NCI-H1417 treated with DMSO at 0.1 percent for 48 hours (cell line): ENCODE measurements around the gene ATM.

Experiments
- DNase-seq: peaks from one replicate; lab custom pipeline; 2025; lab: John Stamatoyannopoulos, UW

Gene ATM, protein sequence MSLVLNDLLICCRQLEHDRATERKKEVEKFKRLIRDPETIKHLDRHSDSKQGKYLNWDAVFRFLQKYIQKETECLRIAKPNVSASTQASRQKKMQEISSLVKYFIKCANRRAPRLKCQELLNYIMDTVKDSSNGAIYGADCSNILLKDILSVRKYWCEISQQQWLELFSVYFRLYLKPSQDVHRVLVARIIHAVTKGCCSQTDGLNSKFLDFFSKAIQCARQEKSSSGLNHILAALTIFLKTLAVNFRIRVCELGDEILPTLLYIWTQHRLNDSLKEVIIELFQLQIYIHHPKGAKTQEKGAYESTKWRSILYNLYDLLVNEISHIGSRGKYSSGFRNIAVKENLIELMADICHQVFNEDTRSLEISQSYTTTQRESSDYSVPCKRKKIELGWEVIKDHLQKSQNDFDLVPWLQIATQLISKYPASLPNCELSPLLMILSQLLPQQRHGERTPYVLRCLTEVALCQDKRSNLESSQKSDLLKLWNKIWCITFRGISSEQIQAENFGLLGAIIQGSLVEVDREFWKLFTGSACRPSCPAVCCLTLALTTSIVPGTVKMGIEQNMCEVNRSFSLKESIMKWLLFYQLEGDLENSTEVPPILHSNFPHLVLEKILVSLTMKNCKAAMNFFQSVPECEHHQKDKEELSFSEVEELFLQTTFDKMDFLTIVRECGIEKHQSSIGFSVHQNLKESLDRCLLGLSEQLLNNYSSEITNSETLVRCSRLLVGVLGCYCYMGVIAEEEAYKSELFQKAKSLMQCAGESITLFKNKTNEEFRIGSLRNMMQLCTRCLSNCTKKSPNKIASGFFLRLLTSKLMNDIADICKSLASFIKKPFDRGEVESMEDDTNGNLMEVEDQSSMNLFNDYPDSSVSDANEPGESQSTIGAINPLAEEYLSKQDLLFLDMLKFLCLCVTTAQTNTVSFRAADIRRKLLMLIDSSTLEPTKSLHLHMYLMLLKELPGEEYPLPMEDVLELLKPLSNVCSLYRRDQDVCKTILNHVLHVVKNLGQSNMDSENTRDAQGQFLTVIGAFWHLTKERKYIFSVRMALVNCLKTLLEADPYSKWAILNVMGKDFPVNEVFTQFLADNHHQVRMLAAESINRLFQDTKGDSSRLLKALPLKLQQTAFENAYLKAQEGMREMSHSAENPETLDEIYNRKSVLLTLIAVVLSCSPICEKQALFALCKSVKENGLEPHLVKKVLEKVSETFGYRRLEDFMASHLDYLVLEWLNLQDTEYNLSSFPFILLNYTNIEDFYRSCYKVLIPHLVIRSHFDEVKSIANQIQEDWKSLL (N-terminal part only)

DNA sequence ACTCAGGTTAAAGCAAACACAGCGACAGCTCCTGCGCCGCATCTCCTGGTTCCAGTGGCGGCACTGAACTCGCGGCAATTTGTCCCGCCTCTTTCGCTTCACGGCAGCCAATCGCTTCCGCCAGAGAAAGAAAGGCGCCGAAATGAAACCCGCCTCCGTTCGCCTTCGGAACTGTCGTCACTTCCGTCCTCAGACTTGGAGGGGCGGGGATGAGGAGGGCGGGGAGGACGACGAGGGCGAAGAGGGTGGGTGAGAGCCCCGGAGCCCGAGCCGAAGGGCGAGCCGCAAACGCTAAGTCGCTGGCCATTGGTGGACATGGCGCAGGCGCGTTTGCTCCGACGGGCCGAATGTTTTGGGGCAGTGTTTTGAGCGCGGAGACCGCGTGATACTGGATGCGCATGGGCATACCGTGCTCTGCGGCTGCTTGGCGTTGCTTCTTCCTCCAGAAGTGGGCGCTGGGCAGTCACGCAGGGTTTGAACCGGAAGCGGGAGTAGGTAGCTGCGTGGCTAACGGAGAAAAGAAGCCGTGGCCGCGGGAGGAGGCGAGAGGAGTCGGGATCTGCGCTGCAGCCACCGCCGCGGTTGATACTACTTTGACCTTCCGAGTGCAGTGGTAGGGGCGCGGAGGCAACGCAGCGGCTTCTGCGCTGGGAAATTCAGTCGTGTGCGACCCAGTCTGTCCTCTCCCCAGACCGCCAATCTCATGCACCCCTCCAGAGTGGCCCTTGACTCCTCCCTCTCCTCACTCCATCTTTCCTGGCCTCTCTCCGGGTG lies at the start of gene ATM, which contains the start of gene NPAT:
TSS of gene ATM (plus strand) at position 494 of the 774 bp plus-strand sequence. CDS start 4,558 bp downstream, outside the sequence.
TSS of gene NPAT (minus strand) at position 65 of the 774 bp plus-strand sequence. CDS start 102 bp downstream, outside the sequence.
- peak; percentile 98 for DNase-seq

DNA sequence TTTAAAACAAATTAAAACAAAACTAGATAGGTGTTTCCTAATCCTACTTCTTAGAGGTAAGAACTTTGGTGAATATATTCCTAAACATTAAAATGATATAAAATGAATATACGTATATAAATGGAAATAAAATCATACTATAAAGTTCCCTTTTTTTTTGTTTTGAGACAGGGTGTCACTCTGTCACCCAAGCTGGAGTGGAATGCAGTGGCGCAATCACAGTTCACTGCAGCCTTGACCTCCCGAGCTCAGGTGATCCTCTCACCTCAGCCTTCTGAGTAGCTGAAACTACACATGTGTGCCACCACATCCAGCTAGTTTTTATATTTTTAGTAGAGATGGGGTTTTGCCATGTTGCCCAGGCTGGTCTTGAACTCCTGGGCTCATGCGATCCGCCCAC lies 45.3 kb upstream of the ATM start:
- no peak for DNase-seq

DNA sequence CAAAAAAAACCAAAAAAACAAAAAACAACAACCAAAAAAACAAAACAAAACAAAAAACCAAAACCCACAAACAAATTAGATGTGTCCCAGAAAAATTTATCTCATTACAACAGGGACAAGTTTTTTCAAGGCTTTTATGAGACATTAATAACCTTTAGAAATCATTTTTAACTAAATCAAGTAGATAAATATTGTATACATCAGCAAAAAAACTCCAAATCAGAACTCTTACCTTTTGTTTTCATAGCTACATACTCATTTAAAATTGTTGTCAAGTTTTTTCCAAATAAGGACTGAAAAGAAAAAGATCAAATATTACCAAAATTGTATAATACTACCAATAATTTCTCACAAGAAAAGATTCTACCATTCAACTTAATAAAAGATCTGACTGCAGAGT lies 29.1 kb upstream of the ATM start:
- DNase-seq, result no peak

DNA sequence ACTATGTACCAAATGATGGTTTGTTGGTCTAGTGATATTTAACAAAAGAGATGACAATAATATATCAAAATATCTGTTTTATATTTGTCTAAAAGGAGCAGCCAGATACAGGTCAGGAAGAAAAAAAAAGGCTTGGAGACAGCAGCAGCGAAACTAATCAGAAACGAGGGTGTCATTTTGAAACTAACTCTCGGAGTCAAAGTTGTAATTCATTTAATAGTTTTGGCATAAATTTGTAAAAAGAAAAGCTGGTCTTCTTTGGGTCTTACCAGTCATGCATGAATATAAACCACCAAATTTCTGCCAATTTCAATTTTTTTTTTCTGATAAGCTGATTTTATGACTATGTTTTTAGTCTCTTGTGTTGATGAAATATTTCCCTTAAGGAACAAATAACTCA lies 26.0 kb upstream of the ATM start:
- no peak for DNase-seq

DNA sequence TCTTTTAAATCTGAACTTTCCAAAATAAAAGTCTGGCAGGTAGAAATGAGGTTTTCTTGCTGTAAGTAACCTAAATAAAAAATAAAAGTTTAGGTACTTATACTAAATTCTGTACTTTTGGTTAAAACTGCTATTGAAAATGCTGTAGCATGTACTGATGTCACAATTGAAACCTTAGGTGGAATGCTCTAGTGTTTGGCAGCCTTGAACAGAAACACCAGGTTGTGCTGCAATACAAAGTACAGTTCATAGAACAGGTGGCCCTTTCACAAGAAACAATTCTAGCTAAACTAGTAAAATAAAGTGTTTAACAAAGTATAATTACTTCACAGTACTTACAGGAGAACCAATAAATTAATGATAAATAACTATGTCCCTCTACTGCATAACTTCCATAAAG lies 25.5 kb upstream of the ATM start:
- no peak for DNase-seq

DNA sequence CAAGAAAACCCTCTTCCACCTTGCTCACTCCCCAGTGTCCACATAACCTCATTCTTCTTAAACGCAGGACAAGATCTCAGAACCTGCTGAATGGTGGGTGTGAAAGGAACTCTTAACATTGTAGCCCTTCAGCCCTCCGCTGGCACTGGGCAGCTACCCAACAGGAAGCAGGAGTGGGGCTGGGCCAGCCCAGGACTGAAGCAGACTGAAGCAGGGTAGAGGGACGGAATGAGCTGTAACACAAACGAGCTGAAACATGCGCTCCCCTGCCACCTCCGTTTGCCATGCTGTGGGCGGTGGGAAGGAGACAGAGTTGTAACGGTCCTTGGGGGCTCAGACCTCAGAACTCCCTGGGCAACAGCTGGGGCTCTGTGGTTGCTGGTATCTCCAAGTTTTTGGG lies 24.0 kb upstream of the ATM start:
- DNase-seq, result no peak

DNA sequence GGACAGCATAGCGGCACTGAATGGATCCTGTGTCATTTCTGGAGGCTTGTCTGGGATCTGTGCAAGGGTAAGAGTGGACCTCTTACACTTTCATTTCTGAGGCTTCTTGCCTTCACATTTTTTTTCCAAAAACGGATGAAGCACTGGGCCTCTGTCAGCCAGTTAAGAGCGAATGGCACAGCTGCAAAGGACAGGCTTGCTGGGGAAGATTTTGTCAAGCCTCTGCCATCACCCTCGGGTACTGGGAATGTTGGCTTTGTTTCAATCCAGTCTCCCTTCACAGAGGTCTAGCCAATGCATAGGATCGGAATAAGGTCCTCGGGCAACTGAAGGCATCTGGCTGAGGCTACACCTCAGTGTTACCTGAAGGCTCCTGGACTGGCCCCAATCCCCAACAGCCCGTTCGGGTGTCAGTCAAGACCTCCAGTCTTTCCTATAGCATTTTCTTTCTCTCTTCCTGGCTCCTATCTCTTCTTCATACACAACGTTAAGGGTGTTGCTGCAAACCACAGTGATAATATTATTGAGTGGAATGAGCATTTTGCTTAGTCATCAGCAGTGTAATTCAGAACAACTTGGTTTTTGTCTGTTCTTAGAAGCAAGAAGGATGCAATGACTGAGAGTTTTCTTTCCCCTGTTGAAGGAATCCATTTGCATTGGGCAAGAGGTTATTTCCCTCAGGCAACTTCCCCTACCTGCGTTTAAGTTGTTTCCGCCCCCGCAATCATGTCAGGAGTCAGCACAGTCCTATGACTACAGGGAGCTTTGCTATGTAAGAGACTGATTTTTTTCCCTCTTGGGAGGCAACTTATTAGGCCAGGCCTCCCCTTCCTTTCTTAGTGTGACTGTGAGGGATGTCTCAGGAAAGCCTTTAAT lies 23.2 kb upstream of the ATM start:
- DNase-seq, result no peak

DNA sequence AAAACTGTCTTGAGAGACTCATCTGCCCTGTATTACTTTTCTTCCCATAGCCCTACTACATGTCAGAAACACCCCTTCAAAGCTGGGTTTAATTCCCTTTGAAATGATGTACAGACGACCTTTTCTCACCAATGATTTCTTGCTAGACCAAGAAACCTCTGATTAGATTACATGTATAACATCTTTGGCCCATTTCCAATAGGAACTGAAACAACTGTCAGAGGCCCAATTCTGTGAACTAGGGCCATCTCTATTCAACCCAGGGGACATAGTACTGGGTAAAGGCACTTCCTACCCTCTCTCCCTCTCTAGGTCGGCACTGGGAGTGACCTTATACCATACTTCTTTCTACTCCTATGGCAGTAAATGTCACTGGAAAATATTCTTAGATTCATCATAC lies 19.8 kb upstream of the ATM start:
- DNase-seq, result no peak

DNA sequence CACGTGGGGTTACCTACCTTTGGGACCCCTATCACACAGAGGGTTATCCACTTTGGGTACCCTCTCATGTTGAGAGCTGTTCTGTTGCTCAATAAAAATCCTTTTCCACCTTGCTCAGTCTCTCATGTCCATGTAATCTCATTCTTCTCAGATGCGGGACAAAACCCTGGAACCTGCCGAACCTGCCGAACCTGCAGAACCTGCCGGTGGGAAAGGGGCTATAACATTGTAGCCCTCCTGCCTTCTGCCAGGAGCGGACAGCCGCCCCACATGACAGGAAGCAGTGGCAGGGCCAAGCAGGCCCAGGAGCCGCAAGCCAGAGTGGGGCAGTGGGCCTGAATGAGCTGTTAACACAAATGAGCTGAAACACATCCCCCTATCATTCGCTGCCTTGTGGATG lies 18.5 kb upstream of the ATM start:
- DNase-seq, result no peak

DNA sequence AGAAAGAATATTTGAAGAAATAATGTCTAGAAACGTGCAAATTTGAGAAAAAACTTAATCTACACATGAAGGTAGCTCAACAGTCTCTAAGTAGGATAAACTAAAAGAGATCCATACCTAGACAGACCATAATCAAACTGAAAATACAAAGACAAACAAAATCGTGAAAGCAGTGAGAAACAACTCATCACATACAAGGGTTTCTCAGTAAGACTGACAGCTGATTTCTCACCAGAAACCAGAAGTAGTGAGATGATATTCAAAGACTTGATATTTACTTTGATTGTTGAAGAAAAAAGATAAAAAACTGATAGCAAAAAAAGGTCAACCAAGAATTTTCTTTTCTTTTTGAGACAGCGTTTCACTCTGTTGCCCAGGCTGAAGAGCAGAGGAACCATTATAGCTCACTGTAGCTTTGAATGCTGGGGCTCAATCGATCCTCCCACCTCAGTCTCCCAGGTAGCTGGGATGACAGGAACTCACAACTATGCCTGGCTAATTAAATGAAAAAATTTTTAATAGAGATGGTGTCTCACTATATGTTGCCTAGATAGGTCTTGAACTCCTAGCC lies 17.9 kb upstream of the ATM start:
- DNase-seq, result no peak

DNA sequence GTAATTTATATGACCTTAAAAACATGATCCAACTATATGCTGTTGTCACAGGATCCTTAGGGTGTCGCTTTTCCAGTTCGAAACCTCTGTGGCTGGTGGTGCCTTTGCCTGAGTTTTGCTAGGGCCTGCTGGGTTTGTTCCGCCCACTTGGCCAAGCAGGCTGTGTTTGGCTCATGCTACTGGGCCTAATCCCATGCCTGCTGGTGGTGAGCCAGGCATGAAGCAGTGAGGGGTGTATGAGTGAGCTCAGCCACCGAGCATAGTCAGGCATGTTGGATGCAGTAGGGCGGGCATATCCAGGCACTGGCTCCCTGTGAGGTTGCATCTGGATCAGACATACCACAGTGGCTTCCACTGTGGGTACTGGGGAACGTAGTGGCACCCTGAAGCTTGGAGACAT lies 16.7 kb upstream of the ATM start:
- DNase-seq, result no peak

DNA sequence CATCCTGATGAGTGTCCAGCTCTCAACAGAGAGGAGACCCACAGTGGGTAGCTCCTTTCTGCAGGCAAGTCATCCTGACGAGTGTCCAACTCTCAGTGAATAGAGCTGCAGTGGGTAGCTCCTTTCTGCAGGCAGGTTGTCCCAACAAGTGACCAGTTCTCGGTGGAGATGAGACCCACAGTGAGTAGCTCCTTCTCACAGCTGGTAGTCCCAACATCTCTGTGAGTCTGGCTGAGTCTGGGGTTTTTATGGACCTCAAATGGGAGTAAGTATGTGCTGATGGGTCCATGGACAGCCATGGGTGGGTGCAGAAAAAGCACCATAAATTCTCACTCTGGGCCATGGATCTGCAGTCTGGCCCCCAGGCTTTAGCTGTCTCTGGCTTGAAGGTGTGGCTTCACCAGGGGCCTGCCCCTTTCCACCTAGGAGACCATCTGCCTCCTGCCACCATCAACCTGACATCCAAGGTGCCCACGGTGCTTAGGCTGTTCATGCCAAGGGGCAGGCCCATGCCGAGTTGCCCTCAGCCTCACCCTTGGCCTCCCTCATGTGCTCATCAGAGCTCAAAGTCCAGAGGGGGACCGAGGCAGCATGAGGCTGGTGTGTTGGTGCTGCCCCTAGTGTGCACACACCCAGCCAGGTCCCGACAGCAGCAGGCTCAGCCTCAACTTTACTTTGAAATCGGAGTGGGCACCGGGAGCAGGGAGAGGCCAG lies 15.7 kb upstream of the ATM start:
- no peak for DNase-seq

DNA sequence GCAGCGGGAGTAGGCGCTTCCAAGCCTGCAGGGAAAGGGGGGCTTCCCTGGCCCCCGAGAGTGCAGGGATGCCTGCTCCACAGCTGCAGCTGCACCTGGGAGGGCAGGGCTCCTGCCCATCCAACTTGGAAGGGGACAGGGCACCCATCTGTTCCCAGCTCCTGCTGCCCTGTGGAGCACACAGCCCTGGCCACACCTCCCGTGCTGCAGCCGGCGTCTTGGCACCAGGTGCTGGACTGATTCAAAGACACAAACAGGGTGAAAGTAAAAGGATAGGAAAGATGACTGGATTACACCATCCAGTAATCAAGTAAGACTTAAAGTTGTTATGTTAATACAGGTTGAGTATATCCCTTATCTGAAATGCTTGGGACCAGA lies 15.2 kb upstream of the ATM start:
- DNase-seq, result no peak

DNA sequence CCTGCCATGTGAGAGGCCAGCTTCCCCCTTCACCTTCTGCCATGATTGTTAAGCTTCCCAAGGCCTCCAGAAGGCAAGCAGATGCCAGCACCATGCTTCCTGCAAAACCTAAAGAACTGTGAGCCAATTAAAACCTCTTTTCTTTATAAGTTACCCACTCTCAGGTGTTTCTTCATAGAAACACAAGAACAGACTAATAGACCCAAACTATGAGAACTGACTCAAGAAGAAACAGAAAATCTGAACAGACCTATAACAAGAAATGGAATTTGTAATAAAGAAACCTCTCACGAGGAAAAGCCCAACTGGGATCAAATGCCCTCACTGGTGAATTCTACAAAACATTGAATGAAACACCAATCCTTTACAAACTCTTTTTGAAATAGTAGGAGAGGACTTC lies 12.4 kb upstream of the ATM start:
- DNase-seq, result no peak

DNA sequence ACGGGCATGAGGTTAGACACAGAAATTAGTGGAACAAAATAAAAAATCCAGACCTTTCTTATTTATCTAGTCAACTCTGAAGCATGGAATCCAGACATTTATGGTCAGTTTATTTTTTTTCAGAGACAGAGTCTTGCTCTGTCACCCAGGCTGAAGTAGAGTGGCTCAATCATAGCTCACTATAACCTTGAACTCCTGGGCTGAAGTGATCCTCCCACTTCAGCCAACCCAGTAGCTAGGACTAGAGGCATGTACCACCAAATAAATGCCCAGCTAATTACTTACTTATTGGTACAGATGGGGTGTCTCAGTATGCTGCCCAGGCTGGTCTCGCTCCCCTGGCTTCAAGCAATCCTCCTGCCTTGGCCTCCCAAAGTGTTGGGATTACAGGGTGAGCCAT lies 9.1 kb upstream of the ATM start:
- no peak for DNase-seq

DNA sequence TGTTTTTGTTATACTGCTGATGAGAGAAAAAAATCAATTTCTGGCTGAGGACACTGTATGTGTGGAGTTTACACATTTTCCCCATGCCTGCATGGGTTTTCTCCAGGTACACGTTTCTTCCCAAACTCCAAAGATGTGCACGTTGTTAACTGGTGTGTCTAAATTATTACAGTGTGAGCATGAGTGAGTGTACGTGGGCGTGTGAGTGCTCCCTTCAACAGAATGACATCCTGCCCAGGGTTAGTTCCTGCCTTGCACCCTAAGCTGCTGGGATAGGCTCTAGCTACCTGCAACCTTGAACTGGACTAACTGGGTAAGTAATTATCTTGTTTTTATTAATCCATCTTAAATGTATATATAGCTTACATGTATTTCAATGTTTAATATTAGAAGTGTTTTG lies 5.9 kb upstream of the ATM start:
- no peak for DNase-seq

DNA sequence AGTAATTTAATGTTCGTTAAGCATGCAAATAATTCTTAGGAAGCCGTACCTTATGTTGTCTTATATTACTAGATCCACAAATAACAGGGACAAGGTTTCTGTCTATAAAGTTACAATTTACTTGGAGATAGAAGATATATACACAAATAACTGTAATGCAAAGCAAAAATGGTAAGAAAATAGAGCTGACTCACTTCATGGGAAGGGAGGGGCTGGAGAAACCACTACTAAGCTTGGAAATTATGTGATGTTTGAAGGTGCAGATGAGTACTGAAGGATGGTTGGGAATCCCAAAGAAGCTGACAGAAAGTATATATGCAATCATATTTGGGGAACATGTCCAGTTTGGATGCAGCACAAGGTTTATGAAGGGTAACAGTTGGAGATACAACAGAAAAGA lies 4.4 kb upstream of the ATM start:
- no peak for DNase-seq

DNA sequence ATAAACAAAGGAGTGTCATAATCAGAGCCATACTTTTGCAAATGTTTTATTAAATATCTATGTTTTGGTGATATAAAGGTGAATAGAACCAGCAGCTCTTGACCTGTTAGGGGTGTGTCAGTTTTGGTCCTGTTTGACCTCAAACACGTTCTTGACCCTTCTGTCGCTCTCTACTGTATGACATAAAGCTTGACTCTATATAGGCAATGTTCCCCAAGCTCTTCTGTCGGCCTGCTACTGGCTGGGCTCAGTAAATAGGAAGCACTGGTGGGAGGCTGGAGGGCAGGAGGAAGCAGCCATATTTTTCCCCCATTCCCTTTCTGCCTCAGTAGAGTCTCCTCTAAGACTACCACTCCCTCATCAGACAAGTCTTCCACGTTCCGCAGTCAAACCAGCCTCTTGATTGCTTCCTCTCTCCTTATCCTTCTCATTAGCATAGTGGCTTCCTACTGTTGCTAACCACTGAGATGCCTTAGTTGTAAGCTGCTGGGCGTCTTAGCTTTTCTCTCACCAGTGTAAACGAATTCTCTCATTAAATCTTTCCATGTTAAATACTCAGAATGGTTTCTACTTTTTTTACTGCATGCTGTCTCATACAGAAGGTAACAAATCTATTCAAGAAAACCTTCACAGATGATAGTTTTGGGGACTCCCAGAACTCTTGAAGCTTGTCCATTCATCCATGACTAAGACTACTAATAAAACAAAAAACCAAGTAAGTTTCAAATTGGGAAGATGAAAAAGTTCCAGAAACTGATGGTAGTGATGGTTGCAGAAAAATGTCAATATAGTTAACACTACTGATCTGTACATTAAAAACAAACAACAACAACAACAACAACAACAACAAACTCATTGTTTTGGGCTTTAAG lies 3.7 kb upstream of the ATM start:
- no peak for DNase-seq
